Peyer's patch (tissue), 4 donors: Measurements from ENCODE around the gene POLR2B. TPM values are rescaled to one million over a fixed set of nuclear protein-coding genes. Genes with fewer than 3 reads are reported as not detected.
A peak's percentile ranks its signal among the peaks of the same experiment; 100 is the strongest.

Source experiments
- DNase-seq, 3 donors: peaks; one replicate each; pipeline ENCODE4 v3.0.0-alpha.2; 2017 to 2019
- H3K27ac ChIP-seq, 4 donors: fragments of 200-600 bp; sonication (generic); one replicate each; pipeline ENCODE4 v1.5.1; 2016 to 2019
- H3K27me3 ChIP-seq, 2 donors: fragments of 200-600 bp; sonication (generic); one replicate each; pipeline ENCODE4 v1.5.1; 2019
- H3K36me3 ChIP-seq, 3 donors: fragments of 200-600 bp; sonication (generic); one replicate each; pipeline ENCODE4 v1.5.1; 2016 to 2019
- H3K4me1 ChIP-seq, 4 donors: fragments of 200-600 bp; sonication (generic); one replicate each; pipeline ENCODE4 v1.5.1; 2016 to 2019
- H3K4me3 ChIP-seq, 4 donors: fragments of 200-600 bp; sonication (generic); 1 replicate in 3 of 4; 2 replicates in 1 of 4; pipeline ENCODE4 v1.5.1; 2016 to 2019; ENCODE audit warnings: mild to moderate bottlenecking in 1 of 4
- H3K9me3 ChIP-seq, 4 donors: fragments of 200-600 bp; sonication (generic); one replicate each; pipeline ENCODE4 v1.5.1; 2016 to 2019; ENCODE audit warnings: mild to moderate bottlenecking in 1 of 4
- POLR2A ChIP-seq, 2 donors: fragments of 450-650 bp; IDR thresholded peaks; one replicate each; pipeline ENCODE4 v1.5.1; 2017; ENCODE audit warnings: antibody characterized with exemption in 2 of 2, mild to moderate bottlenecking in 2 of 2, moderate library complexity in 2 of 2
- small RNA-seq, 2 donors: library from RNA; depleted of rRNA; stranded (forward); fragments of <200 nt; gene quantifications; one replicate each; pipeline ENCODE3, GENCODE V24; 2016
- total RNA-seq, 4 donors: library from RNA; depleted of rRNA; stranded (reverse); fragments of >200 nt; gene quantifications; one replicate each; pipeline ENCODE4 v1.1.0, GENCODE V29; 2016
- TF ChIP-seq, protein P1 (sequence below), 6 experiments: fragments of 450-650 bp in 4 of 6; fragments of 200-600 bp in 2 of 6; sonication (generic) in 1 of 6; IDR thresholded peaks; one replicate each; pipeline ENCODE4 v1.5.1; 2017 to 2019; ENCODE audit warnings: antibody characterized with exemption in 6 of 6, mild to moderate bottlenecking in 3 of 6, moderate library complexity in 1 of 6

POLR2B gene
- total RNA-seq, 4 donors from 2014 or later, result 81.5 to 117 (median 87.3) TPM

DNA sequence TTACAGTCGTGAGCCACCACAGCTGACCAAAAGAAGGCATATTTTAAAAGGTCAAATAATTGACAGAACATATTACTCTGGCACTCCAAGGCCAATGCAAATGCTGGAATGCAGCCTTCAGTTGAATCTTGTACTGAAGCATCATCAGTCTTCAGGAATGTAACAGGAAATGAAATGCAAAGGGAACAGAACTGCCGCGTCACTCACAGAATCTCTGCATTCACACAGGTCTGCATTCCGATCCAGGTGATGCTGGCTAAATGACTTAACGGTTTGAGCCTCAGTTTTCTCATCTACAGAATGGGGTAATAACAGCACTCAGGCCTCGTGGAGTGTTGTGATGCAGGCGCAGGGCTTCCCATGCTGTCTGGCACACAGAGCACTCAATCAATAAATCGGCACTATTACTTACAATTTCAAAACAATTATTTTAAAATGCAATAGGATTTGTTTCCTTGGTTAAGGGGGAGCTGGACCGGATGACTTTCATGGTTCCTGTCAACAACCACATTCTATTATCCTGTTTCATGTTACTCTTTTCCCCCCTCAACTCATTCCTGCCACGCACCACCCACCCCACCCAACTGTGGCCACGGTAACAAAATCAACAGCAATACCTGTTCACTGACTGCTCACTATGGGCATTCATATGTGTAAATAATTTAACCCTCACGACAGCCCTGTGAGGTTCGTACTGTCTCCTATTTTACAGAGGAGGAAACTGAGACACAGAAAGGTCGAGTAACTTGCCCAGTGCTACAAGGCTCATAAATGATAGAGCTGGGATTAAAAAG is 99.1 kb downstream of the POLR2B start:
- Histone ChIP-seq H3K9me3 (no peaks in the 10 kb centered on the region), H3K4me3 (no peak overlapping the region), H3K27ac (no peak overlapping the region), H3K4me1 (peaks cover 0 to 7% (median 0%) of the 10 kb centered on the region in 4 donors), H3K27me3 (no peaks in the 10 kb centered on the region), H3K36me3 (no peaks in the 10 kb centered on the region)
- DNase-seq, result no peak
- no peak for TF ChIP-seq POLR2A (IDR thresholded peaks at IDR 0.05)
- TF ChIP-seq, protein P1, sequence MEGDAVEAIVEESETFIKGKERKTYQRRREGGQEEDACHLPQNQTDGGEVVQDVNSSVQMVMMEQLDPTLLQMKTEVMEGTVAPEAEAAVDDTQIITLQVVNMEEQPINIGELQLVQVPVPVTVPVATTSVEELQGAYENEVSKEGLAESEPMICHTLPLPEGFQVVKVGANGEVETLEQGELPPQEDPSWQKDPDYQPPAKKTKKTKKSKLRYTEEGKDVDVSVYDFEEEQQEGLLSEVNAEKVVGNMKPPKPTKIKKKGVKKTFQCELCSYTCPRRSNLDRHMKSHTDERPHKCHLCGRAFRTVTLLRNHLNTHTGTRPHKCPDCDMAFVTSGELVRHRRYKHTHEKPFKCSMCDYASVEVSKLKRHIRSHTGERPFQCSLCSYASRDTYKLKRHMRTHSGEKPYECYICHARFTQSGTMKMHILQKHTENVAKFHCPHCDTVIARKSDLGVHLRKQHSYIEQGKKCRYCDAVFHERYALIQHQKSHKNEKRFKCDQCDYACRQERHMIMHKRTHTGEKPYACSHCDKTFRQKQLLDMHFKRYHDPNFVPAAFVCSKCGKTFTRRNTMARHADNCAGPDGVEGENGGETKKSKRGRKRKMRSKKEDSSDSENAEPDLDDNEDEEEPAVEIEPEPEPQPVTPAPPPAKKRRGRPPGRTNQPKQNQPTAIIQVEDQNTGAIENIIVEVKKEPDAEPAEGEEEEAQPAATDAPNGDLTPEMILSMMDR (IDR thresholded peaks at IDR 0.05), result no peak

DNA sequence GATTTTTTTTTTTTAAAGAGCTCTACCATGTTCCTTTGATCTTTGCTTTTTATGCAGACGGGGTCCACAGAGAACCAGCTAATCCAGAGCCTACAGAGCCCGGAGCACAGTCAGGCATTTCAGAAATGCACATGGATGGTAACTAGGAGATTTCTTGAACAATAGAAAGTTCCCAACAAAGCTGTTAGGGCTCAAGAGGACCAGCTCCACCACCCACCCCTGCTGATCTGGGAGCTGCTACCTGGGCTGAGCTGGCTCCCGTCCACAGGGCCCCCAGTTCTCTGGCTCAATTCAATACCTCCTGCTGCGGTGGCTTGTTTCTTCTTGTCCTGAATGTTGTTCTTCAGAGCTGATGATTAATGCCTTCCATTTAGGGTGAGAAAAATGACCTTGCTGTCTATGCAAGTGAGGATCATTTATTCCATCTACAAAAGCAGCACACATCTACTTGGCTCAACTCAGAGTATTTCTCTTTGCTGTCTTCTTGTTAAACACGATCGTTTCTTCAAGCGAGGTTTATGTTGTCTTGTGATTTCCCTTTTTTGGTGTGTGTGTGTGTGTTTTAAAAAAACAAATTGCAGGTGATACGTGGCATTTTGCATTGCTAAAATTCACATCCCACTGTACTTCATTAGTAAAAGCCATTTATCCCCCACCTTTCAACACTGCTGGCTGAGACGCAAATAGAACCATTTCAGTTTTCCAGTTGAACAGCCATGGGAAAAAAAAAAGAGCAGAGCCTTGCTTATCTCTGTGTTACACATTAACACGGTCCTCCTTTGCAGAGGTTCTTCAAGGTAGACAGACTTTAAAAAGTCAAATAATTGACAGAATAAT is 100.2 kb downstream of the POLR2B start:
- Histone ChIP-seq H3K4me1 (peaks cover 0 to 7% (median 0%) of the 10 kb centered on the region in 4 donors), H3K27ac (peak overlapping the region in 2 of 4 donors; percentile 1 to 36)
- DNase-seq, result no peak

More for the DNA sequence above, 100.2 kb downstream of the POLR2B start:
- H3K4me3 ChIP-seq, result no peak overlapping the region
- no peaks in the 10 kb centered on the region for H3K9me3 ChIP-seq
- TF ChIP-seq POLR2A (IDR thresholded peaks at IDR 0.05), result no peak
- TF ChIP-seq, protein P1 (IDR thresholded peaks at IDR 0.05), result no peak
- H3K36me3 ChIP-seq, result no peaks in the 10 kb centered on the region
- H3K27me3 ChIP-seq, result no peaks in the 10 kb centered on the region

Small RNA genes within 50 kb of the gene (small RNA-seq; reads per million reads assigned to genes)
- gene RNU6-998P, result 0 reads per million in 2 donors

Other genes with a start within 250 kb of the POLR2B start
- not detected for gene SPINK2, start 157.2 kb upstream of the POLR2B start, total RNA-seq
- gene REST, start 71.0 kb upstream of the POLR2B start, total RNA-seq, result 10 to 100 TPM; 27.1 to 37.9 (median 36.0) TPM
- gene NOA1, start 1.3 kb upstream of the POLR2B start, total RNA-seq, result 10 to 100 TPM; 12.4 to 32.6 (median 26.1) TPM
- 10 to 100 TPM; 37.1 to 92.1 (median 79.1) TPM for gene IGFBP7, start 131.5 kb downstream of the POLR2B start, total RNA-seq